Glutamatergic neuron (in vitro differentiated cells): Measurements from ENCODE around the gene LYRM4. TPM values are rescaled to one million over a fixed set of nuclear protein-coding genes. Genes with fewer than 3 reads are reported as not detected.

ENCODE experiments used
- DNase-seq: peaks from one replicate; pipeline ENCODE4 v3.0.0; 2022
- H3K27ac Mint-ChIP-seq: one replicate; pipeline ENCODE4 v1.8.0; 2020; ENCODE audit warnings: mild to moderate bottlenecking, mixed read lengths, inconsistent platforms; ENCODE audit not compliant: unreplicated experiment
- H3K27me3 Mint-ChIP-seq: one replicate; pipeline ENCODE4 v1.8.0; 2020; ENCODE audit warnings: mild to moderate bottlenecking, moderate library complexity, mixed read lengths, inconsistent platforms; ENCODE audit not compliant: unreplicated experiment
- H3K36me3 Mint-ChIP-seq: one replicate; pipeline ENCODE4 v1.8.0; 2020; ENCODE audit warnings: mild to moderate bottlenecking, mixed read lengths, inconsistent platforms; ENCODE audit not compliant: unreplicated experiment
- H3K4me1 Mint-ChIP-seq: one replicate; pipeline ENCODE4 v1.8.0; 2020; ENCODE audit warnings: mild to moderate bottlenecking, low read depth, mixed read lengths, inconsistent platforms; ENCODE audit not compliant: unreplicated experiment
- H3K4me3 Mint-ChIP-seq: one replicate; pipeline ENCODE4 v1.8.0; 2020; ENCODE audit warnings: mild to moderate bottlenecking, mixed read lengths, inconsistent platforms; ENCODE audit not compliant: unreplicated experiment
- H3K9me3 Mint-ChIP-seq: one replicate; pipeline ENCODE4 v1.8.0; 2020; ENCODE audit warnings: mild to moderate bottlenecking, moderate library complexity, mixed read lengths, inconsistent platforms; ENCODE audit not compliant: unreplicated experiment
- total RNA-seq: library from RNA; stranded (reverse); fragmentation: NEBNext Ultra II Directional; extraction: Animal tissue kit (Norgen Biotek cat#: 25700); gene quantifications from one replicate; pipeline ENCODE4 v1.2.1, GENCODE V29; 2021; ENCODE audit not compliant: unreplicated experiment
- TF ChIP-seq, protein P1 (sequence below): fragments of 200-600 bp; sonication (generic); IDR thresholded peaks from one replicate; pipeline ENCODE4 v1.5.0; 2021; ENCODE audit not compliant: partially characterized antibody, unreplicated experiment

Gene LYRM4
- total RNA-seq, 1 donor from 2014 or later, result 29.5 TPM

- TF ChIP-seq, protein P1, sequence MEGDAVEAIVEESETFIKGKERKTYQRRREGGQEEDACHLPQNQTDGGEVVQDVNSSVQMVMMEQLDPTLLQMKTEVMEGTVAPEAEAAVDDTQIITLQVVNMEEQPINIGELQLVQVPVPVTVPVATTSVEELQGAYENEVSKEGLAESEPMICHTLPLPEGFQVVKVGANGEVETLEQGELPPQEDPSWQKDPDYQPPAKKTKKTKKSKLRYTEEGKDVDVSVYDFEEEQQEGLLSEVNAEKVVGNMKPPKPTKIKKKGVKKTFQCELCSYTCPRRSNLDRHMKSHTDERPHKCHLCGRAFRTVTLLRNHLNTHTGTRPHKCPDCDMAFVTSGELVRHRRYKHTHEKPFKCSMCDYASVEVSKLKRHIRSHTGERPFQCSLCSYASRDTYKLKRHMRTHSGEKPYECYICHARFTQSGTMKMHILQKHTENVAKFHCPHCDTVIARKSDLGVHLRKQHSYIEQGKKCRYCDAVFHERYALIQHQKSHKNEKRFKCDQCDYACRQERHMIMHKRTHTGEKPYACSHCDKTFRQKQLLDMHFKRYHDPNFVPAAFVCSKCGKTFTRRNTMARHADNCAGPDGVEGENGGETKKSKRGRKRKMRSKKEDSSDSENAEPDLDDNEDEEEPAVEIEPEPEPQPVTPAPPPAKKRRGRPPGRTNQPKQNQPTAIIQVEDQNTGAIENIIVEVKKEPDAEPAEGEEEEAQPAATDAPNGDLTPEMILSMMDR, result no peak
- H3K4me3 Mint-ChIP-seq, result no peak overlapping the region
- peaks cover 1% of the 10 kb centered on the region for H3K9me3 Mint-ChIP-seq
- H3K27me3 Mint-ChIP-seq, result peaks cover 19% of the 10 kb centered on the region
- DNase-seq, result no peak
- H3K36me3 Mint-ChIP-seq, result peaks cover 5% of the 10 kb centered on the region
- no peak overlapping the region for H3K27ac Mint-ChIP-seq
- H3K4me1 Mint-ChIP-seq, result no peaks in the 10 kb centered on the region
These were observed 178.1 kb downstream of the LYRM4 start for GRCh38 chr6:5082487-5083306.

DNA sequence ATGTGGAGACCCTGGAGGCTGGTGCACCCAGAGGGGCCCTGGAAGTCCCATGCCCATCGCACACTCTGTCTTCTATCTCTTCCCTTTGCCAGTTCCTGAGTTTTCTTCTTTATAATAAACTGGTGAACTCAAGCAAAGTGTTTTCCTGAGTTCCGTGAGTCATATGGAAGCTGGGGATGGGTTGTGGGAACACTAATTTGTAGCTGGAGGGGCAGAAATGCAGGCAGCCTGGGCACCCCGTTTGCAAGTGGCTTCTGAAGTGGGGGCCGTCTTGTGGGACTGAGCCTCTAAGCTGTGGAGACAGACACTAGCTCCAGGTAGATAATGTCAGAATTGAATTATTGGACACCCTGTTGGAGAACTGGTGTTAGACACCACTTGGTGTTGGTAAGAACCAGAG is 178.8 kb downstream of the LYRM4 start:
- H3K36me3 Mint-ChIP-seq, result peaks cover 5% of the 10 kb centered on the region
- H3K4me1 Mint-ChIP-seq, result no peaks in the 10 kb centered on the region
- TF ChIP-seq, protein P1, result no peak
- H3K27ac Mint-ChIP-seq, result no peak overlapping the region
- H3K9me3 Mint-ChIP-seq, result peaks cover 1% of the 10 kb centered on the region
- H3K4me3 Mint-ChIP-seq, result no peak overlapping the region
- peaks cover 14% of the 10 kb centered on the region for H3K27me3 Mint-ChIP-seq
- no peak for DNase-seq

GRCh38 chr6:5081182-5081581 is 179.6 kb downstream of the LYRM4 start:
- Mint-ChIP-seq H3K9me3 (peaks cover 1% of the 10 kb centered on the region), H3K27ac (no peak overlapping the region), H3K4me1 (no peaks in the 10 kb centered on the region), H3K27me3 (peaks cover 11% of the 10 kb centered on the region), H3K4me3 (no peak overlapping the region), H3K36me3 (peaks cover 5% of the 10 kb centered on the region)
- TF ChIP-seq, protein P1, result no peak
- no peak for DNase-seq

- H3K36me3 Mint-ChIP-seq, result peaks cover 5% of the 10 kb centered on the region
- TF ChIP-seq, protein P1, result no peak
- H3K27ac Mint-ChIP-seq, result no peak overlapping the region
- peaks cover 1% of the 10 kb centered on the region for H3K9me3 Mint-ChIP-seq
- no peaks in the 10 kb centered on the region for H3K4me1 Mint-ChIP-seq
- DNase-seq, result no peak
- H3K4me3 Mint-ChIP-seq, result no peak overlapping the region
- peaks cover 11% of the 10 kb centered on the region for H3K27me3 Mint-ChIP-seq
These were observed 180.2 kb downstream of the LYRM4 start for GRCh38 chr6:5080574-5080973.

- Mint-ChIP-seq H3K9me3 (peaks cover 3% of the 10 kb centered on the region), H3K27me3 (peaks cover 12% of the 10 kb centered on the region), H3K27ac (no peak overlapping the region), H3K4me3 (no peak overlapping the region), H3K36me3 (peaks cover 5% of the 10 kb centered on the region), H3K4me1 (no peaks in the 10 kb centered on the region)
- DNase-seq, result no peak
- TF ChIP-seq, protein P1, result no peak
These were observed 181.1 kb downstream of the LYRM4 start for GRCh38 chr6:5079692-5080091.
